GM21619 (cell line): Measurements from ENCODE around the gene MARCKS.
A peak's percentile ranks its signal among the peaks of the same experiment; 100 is the strongest.
"Not testable (repeated sequence)": the region's sequence is repeated elsewhere in the genome, so short reads cannot be mapped to it uniquely, and the experiment has no call there.

ENCODE experiments used
- ATAC-seq: cut with Tn5 transposase; IDR thresholded peaks from one replicate; pipeline ENCODE4 v1.9.1; 2021; ENCODE audit not compliant: unreplicated experiment

The MARCKS gene

GRCh38 chr6:113882336-113883022, 25.3 kb downstream of the MARCKS start:
- ATAC-seq: no peak

DNA sequence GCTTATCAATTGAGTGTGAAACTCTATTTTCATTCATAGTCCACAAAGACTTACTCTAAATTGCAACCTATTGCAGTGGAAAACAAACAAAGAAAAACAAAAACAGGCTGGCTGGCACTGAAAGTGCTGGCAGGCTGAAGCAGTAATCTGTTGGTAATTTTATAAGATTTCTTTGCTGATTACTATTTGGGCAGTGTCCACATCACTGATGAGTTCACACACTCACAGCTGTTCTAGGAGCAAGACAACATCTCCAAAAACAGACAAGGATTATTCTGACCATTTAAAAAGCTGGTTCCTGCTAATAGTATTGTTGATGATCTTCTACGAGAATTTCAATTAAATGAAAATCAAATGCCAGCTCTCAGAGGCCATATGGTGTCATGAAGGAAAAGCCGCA, 26.9 kb downstream of the MARCKS start:
- ATAC-seq: no peak

- ATAC-seq: no peak
Observed at GRCh38 chr6:113886512-113886911, 29.4 kb downstream of the MARCKS start.

DNA sequence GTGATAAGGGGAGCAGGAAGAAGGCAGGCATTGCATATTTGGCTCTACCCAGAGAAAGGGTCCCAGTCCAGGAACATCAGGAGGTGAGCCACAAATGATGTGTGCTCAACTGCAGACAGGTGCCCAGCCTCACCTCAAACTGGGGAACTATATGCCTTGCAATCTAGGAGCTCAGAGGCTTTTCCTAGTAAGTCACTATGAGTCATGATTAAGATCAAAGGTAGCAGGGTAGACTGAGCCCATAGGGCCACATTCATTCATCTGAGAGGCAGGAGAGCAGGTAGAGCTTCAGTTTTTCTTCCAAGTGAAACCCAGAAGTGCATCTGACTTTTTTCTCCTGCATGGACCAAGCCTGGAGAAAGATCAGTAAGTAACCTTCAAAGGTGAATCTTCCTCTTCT, 31.3 kb downstream of the MARCKS start:
- ATAC-seq: no peak

DNA sequence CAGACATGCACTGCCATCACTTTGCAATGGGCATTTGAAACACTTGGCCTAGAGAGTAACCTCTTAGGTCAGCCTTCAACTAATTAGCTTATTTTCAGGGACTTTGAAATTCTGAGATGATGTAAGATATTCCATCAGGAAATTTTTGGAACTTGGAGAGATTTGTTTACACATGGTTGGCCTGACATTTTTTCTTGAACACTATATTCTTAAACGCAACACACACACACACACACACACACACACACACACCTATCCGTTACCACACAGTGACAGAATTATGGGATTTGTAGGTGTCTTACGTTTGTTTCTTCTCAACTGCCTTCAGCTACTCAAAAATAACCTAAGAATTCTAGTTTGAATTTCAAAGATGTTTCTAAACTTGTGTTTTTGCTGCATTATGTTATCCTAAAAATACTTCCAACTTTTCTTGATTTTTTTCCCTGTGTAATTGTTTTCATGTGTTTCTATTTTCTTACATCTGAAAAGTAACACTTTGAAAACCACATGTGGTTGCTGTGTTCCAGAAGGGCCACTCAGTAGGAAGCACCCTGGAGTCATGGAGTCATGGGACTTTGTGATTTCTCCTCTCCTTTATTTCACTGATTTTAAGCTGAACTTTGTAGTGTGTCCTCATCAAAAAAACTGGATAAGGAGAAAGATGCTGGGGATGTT, 31.9 kb downstream of the MARCKS start:
- ATAC-seq: no peak

DNA sequence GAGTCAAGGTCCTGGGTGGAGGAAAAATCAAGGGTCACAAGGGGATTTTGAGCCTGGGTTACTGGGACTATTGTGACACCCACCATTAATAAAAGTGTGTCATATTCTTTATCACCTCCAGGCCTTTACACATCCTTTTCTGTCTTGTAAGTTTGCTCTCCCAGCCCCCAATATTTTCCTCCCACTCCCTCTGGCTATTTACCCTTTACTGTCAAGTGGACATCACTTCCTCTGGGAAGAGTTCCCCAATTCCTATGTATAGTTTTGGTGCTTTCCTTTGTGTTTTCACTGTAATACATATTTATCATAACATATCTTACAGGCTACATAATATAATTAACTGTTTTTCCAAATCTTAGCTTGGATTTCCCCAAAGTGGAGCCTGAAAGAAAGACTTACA, 36.3 kb downstream of the MARCKS start:
- ATAC-seq: no peak

GRCh38 chr6:113893866-113894265, 36.7 kb downstream of the MARCKS start:
- no peak for ATAC-seq

- no peak for ATAC-seq
Observed at GRCh38 chr6:113894712-113895674, 37.8 kb downstream of the MARCKS start.

- ATAC-seq: no peak
Observed at GRCh38 chr6:113901482-113901881, 44.3 kb downstream of the MARCKS start.

DNA sequence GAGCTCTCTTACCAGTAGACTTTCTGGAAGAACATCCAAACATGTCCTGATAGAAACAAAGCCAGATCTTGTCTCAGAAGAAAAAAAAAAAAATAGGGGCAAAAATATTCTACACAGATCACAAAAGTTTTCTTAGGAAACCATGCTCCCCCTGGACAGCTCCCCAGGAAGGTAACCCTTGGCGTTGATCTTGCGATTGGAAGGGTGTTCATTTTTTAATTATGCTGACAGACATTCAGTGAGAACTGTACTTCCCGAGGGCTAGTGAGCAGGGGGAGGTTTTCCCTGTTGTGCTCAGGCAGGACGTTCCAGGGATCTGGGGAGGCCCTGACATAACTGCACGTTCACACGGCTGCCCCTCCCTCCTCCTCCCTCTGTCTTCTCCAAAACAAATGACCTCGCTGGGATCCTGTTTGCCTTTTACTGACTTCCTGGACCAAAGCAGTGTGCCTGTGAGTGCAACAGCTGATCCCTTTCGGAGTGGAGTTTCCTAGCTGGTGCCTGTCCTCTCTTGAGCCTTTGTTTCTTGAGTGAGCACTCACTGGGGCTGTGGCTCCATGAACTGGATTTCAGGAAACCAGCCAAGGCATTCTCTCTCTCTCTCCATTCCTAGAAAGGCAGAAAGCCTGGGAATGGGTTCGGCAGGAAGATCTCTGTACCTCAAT, 46.7 kb downstream of the MARCKS start:
- ATAC-seq: no peak

DNA sequence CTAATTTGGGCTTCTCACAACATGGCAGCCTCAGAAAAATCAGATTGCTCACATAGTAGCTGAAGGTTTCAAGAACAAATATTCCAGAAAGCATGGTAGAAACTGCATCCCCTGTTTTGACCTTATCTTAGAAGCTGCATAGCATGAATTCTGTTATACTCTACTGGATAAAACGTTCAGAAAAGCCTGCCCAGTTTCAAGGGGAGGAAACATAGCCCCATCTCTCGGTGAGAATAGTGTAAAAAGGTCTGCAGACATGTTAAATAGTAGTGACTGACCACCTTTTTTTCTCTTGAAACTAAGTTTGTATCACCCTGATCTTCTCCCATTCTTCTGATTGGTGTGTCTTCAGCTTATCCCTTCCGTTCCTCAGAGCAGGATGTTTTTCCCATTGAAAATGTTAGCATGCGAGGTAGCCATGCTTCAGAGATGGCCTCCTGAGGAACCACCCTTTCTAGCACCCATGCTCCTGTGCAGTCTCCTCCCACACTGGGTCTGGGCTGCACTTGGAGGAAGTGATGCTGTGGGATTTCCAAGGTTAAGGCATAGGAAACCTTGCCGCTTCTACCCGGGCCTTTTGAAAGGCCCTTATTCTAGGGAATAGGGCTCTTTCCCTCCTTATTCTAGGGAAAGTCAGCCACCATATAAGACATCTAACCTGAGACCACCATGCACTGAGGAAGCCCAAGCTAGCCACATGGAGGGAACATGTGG, 50.1 kb downstream of the MARCKS start:
- ATAC-seq: no peak

DNA sequence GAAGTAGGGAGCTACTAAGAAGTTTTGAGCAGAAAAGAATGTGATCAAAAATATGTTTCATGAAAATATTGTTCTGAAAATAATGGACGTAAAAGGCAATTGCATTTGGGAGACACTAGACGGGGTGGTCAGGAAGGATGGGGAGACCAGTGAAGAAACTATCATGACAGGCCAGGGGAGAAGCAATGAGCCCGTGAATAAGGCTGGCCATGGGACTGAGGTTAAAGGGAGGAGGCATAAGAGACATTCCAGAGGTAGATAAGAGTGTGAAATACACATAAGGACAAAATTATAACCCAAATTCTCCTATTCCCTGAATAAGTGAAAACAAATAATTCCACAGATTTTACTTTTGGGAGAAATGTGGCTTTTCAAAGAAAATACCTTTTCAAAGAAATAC, 51.7 kb downstream of the MARCKS start:
- ATAC-seq: no peak

DNA sequence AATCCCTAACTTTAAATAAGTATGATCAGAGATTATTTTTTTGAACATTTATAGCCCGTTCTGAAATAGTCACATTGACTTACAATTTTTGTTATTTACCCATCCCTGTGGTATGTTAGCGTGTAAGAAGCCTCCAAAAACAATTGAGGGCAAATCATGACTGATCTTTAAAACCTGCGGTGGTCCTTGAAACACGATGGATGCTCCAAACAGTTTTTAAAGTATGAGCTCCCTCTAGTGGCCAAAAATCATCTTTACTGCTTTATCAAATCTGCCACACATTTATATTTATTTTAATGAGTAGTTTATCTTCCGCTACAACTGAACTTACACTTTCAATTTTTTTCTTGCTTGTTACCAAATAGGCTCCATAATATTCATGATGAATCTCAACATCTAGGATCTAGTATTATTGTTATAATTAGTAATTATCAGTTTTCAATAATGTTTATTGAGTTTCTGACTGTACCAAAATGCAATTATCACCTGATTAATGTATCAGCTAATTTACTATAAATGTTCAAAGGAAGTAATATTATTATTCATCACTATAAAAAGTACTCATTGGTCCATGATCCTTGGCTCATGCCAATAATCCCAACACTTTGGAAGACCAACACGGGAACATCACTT, 52.2 kb downstream of the MARCKS start:
- peak; percentile 79 for ATAC-seq

- ATAC-seq: not testable (repeated sequence)
Observed at GRCh38 chr6:113910285-113910684, 53.1 kb downstream of the MARCKS start.
